GM12874 (cell line): ENCODE data around the gene FBN3.

Source experiments
- CTCF ChIP-seq: IDR thresholded peaks from 2 replicates; pipeline ENCODE4 v1.5.1; 2011; ENCODE audit warnings: low read depth, mild to moderate bottlenecking, control low read depth, low read length, moderate library complexity; ENCODE audit not compliant: insufficient read depth

Gene FBN3

GRCh38 chr19:8126511-8126910 is 22.9 kb downstream of the FBN3 start:
- no peak for TF ChIP-seq CTCF

- TF ChIP-seq CTCF, result no peak
Measured at GRCh38 chr19:8126008-8126407, 23.4 kb downstream of the FBN3 start.

- no peak for TF ChIP-seq CTCF
Measured at GRCh38 chr19:8123683-8124082, 25.7 kb downstream of the FBN3 start.

- no peak for TF ChIP-seq CTCF
Measured at GRCh38 chr19:8120636-8121480, 28.5 kb downstream of the FBN3 start.

- TF ChIP-seq CTCF, result no peak
Measured at GRCh38 chr19:8117991-8118390, 31.4 kb downstream of the FBN3 start.

- no peak for TF ChIP-seq CTCF
Measured at GRCh38 chr19:8116437-8117293, 32.7 kb downstream of the FBN3 start.

GRCh38 chr19:8115805-8116396 is 33.5 kb downstream of the FBN3 start:
- no peak for TF ChIP-seq CTCF
